Measurements from ENCODE around the gene IPCEF1. TPM values are rescaled to one million over a fixed set of nuclear protein-coding genes. Genes with fewer than 3 reads are reported as not detected.

The IPCEF1 gene
- total RNA-seq (1 to 10 TPM; 2.0 to 2.8 TPM), polyA plus RNA-seq (under 1 TPM; 0.46 to 0.63 TPM)

GRCh38 chr6:154356690-154357089 lies at the start of gene IPCEF1:
TSS of gene IPCEF1 (minus strand) at chr6:154356803. CDS start at chr6:154265947, 90,856 bp downstream.
- no peak within 1 kb of the TSS for H3K4me3 ChIP-seq (ENCODE audit: low read depth in 1 of 3, low read length in 3 of 3)
- no peaks in the 10 kb centered on the region for H3K4me1 ChIP-seq (ENCODE audit: control insufficient read depth in 4 of 4, insufficient read depth in 4 of 4, low read length in 3 of 4)
- TF ChIP-seq HNF4A (conservative IDR thresholded peaks at IDR 0.05): no peak
- TF ChIP-seq MAX (IDR thresholded peaks at IDR 0.05): peak; percentile 19
- H3K9me3 ChIP-seq (ENCODE audit: control insufficient read depth in 4 of 4, low read length in 3 of 4): no peaks in the 10 kb centered on the region
- H3K27ac ChIP-seq (ENCODE audit: low read depth in 1 of 2, low read length in 2 of 2): peak within 1 kb of the TSS in 1 of 2 donors; percentile 54
- no peak for DNase-seq (ENCODE audit: low spot score)
- H3K27me3 ChIP-seq (ENCODE audit: control insufficient read depth in 4 of 4, insufficient read depth in 4 of 4, low read length in 3 of 4): no peaks in the 10 kb centered on the region
- no peak within 1 kb of the TSS for H3K9ac ChIP-seq (ENCODE audit: low read depth in 1 of 2, low read length in 2 of 2)
- 73% methylated on average over 3 of the region's 3 CpGs for WGBS
- H3K36me3 ChIP-seq (ENCODE audit: control insufficient read depth in 4 of 4, insufficient read depth in 3 of 4, low read depth in 1 of 4, low read length in 3 of 4): no peaks in the 10 kb centered on the region

DNA sequence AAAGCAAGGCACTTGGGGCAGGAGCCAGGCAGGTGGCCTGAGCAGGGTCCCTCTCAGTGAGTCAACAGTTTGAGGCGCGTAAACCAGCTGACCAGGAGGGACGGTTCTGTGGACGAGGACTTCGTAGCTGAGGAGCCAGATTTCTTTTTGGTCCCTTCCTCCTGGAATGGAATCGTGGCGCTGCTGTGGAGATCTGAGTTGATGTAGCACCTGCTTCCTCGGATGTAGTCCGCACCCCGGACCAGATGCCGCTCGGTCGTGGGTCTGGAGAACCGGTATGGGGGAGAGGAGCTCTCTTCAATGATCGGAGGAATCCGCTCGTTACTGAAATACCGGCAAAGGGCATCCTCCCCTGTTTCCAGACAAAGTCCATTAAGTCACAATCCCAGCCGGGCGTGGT lies 49.7 kb upstream of the IPCEF1 start:
- H3K4me3 ChIP-seq (ENCODE audit: low read depth in 1 of 3, low read length in 3 of 3): no peak overlapping the region
- no peak for DNase-seq (ENCODE audit: low spot score)
- no peaks in the 10 kb centered on the region for H3K9me3 ChIP-seq (ENCODE audit: control insufficient read depth in 4 of 4, low read length in 3 of 4)
- H3K27me3 ChIP-seq (ENCODE audit: control insufficient read depth in 4 of 4, insufficient read depth in 4 of 4, low read length in 3 of 4): no peaks in the 10 kb centered on the region
- peaks cover 10 to 63% (median 45%) of the 10 kb centered on the region in 4 donors for H3K36me3 ChIP-seq (ENCODE audit: control insufficient read depth in 4 of 4, insufficient read depth in 3 of 4, low read depth in 1 of 4, low read length in 3 of 4)
- 96% methylated on average over 20 of the region's 20 CpGs for WGBS
- H3K27ac ChIP-seq (ENCODE audit: low read depth in 1 of 2, low read length in 2 of 2): no peak overlapping the region
- H3K9ac ChIP-seq (ENCODE audit: low read depth in 1 of 2, low read length in 2 of 2): no peak overlapping the region
- H3K4me1 ChIP-seq (ENCODE audit: control insufficient read depth in 4 of 4, insufficient read depth in 4 of 4, low read length in 3 of 4): no peaks in the 10 kb centered on the region
- TF ChIP-seq HNF4G (IDR thresholded peaks at IDR 0.05): no peak
- TF ChIP-seq, protein P1, sequence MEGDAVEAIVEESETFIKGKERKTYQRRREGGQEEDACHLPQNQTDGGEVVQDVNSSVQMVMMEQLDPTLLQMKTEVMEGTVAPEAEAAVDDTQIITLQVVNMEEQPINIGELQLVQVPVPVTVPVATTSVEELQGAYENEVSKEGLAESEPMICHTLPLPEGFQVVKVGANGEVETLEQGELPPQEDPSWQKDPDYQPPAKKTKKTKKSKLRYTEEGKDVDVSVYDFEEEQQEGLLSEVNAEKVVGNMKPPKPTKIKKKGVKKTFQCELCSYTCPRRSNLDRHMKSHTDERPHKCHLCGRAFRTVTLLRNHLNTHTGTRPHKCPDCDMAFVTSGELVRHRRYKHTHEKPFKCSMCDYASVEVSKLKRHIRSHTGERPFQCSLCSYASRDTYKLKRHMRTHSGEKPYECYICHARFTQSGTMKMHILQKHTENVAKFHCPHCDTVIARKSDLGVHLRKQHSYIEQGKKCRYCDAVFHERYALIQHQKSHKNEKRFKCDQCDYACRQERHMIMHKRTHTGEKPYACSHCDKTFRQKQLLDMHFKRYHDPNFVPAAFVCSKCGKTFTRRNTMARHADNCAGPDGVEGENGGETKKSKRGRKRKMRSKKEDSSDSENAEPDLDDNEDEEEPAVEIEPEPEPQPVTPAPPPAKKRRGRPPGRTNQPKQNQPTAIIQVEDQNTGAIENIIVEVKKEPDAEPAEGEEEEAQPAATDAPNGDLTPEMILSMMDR (IDR thresholded peaks at IDR 0.05; ENCODE audit: low read depth, low read length, missing input control): no peak
- no peak for TF ChIP-seq SP1 (IDR thresholded peaks at IDR 0.05)
- TF ChIP-seq FOXA1 (IDR thresholded peaks at IDR 0.05): no peak

- TF ChIP-seq NR2F2 (IDR thresholded peaks at IDR 0.05) (no peak), SP1 (IDR thresholded peaks at IDR 0.05) (no peak), MAX (IDR thresholded peaks at IDR 0.05) (no peak), RAD21 (IDR thresholded peaks at IDR 0.05) (no peak), RXRA (IDR thresholded peaks at IDR 0.05) (no peak), FOXA2 (IDR thresholded peaks at IDR 0.05) (no peak), ZBTB33 (IDR thresholded peaks at IDR 0.05) (no peak)
- 76% methylated on average over 6 of the region's 6 CpGs for WGBS
- Histone ChIP-seq H3K27me3 (ENCODE audit: control insufficient read depth in 4 of 4, insufficient read depth in 4 of 4, low read length in 3 of 4) (no peaks in the 10 kb centered on the region), H3K4me3 (ENCODE audit: low read depth in 1 of 3, low read length in 3 of 3) (no peak overlapping the region), H3K36me3 (ENCODE audit: control insufficient read depth in 4 of 4, insufficient read depth in 3 of 4, low read depth in 1 of 4, low read length in 3 of 4) (peaks cover 7 to 60% (median 38%) of the 10 kb centered on the region in 4 donors), H3K27ac (ENCODE audit: low read depth in 1 of 2, low read length in 2 of 2) (no peak overlapping the region), H3K9me3 (ENCODE audit: control insufficient read depth in 4 of 4, low read length in 3 of 4) (no peaks in the 10 kb centered on the region), H3K4me1 (ENCODE audit: control insufficient read depth in 4 of 4, insufficient read depth in 4 of 4, low read length in 3 of 4) (no peaks in the 10 kb centered on the region), H3K9ac (ENCODE audit: low read depth in 1 of 2, low read length in 2 of 2) (no peak overlapping the region)
- DNase-seq (ENCODE audit: low spot score): no peak
Observed at GRCh38 chr6:154404791-154405400, 48.3 kb upstream of the IPCEF1 start.

All from liver (tissue), 9 donors.